Left ventricle myocardium inferior (tissue), 1 donor: ENCODE data around the gene TOP3A. TPM values are rescaled to one million over a fixed set of nuclear protein-coding genes. Genes with fewer than 3 reads are reported as not detected.

Source experiments
- DNase-seq: peaks from one replicate; pipeline ENCODE4 v3.0.0-alpha.2; 2020
- H3K27ac ChIP-seq: fragments of 200-600 bp; replicated peaks from 2 replicates; pipeline ENCODE4 v1.8.0; 2021
- H3K27me3 ChIP-seq: fragments of 200-600 bp; 2 replicates; pipeline ENCODE4 v1.8.0; 2021; ENCODE audit warnings: low read depth
- H3K36me3 ChIP-seq: fragments of 200-600 bp; 2 replicates; pipeline ENCODE4 v1.8.0; 2021
- H3K4me1 ChIP-seq: fragments of 200-600 bp; 2 replicates; pipeline ENCODE4 v1.8.0; 2021
- H3K4me3 ChIP-seq: fragments of 200-600 bp; 2 replicates; pipeline ENCODE4 v1.8.0; 2021; ENCODE audit warnings: mild to moderate bottlenecking, moderate library complexity
- H3K9me3 ChIP-seq: fragments of 200-600 bp; replicated peaks from 2 replicates; pipeline ENCODE4 v1.8.0; 2021
- intact Hi-C: fragments of 100-400 bp; cut with micrococcal nuclease; formaldehyde crosslinking; loops from one replicate; pipeline ENCODE4 v1.11.0; 2022
- total RNA-seq: library from RNA; stranded (reverse); fragmentation: NEBNext Ultra II Directional; extraction: Animal tissue kit (Norgen Biotek cat#: 25700); gene quantifications from one replicate; pipeline ENCODE4 v1.2.1, GENCODE V29; 2021
- TF ChIP-seq, protein P1 (sequence below): fragments of 200-600 bp; IDR thresholded peaks from 2 replicates; pipeline ENCODE4 v1.8.0; 2021; ENCODE audit warnings: antibody characterized with exemption, mild to moderate bottlenecking, borderline replicate concordance
- donor health status: DM: no; HTN: yes; CAD: no; lungs with severe emphysema.

Gene TOP3A
- total RNA-seq, 1 donor from 2014 or later, result 10.4 TPM

DNA sequence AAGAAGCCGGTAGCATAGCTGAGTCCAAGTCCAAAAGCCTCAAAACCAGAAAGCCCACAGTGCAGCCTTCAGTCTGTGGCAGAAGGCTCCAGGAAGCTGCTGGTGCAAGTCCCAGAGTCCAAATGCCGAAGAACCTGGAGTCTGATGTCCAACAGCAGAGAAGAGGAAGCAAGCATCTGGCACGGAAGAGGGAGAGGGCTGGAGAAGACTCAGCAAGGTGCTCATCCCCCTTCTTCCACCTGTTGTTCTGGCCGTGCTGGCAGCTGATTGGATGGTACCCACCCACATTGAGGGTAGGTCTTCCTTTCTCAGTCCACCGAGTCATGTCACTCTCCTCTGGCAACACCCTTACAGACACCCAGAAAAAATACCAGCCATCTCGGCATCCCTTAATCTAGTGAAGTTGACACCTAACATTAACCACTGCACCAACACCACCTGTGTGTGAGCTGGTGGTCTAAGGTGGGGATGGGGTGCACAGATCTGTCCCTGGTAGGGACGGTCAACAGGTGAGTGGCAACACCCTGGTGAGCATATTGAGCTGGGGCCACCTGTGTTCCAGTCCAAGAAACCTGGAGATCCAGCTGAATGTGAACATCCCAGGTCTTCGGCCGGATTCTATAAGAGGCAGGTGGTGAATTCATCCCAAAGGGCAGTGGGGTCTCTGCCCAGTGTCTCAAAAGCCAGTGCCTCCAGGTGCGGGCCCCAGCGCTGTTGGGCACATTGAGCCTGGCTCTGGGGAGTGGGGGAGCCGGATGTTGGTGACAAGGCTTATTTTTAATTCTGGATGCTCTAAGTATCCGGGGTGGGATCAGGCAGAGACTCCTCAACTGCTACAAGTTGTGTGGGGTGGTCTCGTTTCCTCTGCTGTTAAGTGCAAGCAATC lies 44.5 kb downstream of the TOP3A start:
- intact Hi-C loops, result no loop called here
- Histone ChIP-seq H3K9me3 (no peaks in the 10 kb centered on the region), H3K27ac (no peak overlapping the region), H3K4me1 (peaks cover 5% of the 10 kb centered on the region), H3K4me3 (no peak overlapping the region), H3K36me3 (peaks cover 20% of the 10 kb centered on the region), H3K27me3 (no peaks in the 10 kb centered on the region)
- no peak for DNase-seq
- TF ChIP-seq, protein P1, sequence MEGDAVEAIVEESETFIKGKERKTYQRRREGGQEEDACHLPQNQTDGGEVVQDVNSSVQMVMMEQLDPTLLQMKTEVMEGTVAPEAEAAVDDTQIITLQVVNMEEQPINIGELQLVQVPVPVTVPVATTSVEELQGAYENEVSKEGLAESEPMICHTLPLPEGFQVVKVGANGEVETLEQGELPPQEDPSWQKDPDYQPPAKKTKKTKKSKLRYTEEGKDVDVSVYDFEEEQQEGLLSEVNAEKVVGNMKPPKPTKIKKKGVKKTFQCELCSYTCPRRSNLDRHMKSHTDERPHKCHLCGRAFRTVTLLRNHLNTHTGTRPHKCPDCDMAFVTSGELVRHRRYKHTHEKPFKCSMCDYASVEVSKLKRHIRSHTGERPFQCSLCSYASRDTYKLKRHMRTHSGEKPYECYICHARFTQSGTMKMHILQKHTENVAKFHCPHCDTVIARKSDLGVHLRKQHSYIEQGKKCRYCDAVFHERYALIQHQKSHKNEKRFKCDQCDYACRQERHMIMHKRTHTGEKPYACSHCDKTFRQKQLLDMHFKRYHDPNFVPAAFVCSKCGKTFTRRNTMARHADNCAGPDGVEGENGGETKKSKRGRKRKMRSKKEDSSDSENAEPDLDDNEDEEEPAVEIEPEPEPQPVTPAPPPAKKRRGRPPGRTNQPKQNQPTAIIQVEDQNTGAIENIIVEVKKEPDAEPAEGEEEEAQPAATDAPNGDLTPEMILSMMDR, result no peak

DNA sequence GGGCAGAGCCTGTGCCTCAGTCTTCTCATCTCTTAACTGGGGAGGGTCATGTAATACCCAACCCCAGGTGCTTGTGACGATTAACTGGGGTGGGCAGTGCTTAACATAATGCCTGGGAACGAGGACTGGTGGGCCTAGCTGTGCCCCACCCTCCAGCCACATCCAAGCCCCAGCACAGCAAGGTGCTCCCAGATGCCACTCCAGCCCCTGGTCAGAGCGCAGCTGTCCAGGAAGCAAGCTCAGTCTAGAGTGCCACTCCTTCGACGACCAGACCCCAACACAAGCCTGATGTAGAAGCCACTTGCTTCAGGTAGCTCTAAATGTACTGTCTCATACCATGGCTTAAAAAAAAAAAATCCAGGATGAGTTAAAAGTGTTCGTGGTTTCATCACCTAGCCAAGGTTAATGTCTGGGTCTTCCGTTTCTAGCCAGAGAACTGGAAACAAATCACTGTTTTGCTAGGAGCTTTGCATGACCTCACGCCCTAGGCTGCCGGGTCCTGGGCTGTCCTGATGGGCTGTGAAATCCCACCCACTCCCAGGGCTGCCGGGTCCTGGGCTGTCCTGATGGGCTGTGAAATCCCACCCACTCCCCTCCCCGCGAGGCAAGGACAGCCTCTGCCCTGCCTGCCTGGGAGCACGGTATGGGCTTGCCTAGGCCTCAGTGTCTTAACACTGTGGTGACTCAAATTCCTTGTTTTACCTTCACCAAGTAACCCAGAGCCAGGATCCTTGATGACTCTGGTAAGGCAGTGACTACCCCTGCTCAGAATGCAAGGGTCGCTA lies 46.7 kb downstream of the TOP3A start:
- Histone ChIP-seq H3K27me3 (no peaks in the 10 kb centered on the region), H3K9me3 (no peaks in the 10 kb centered on the region), H3K27ac (no peak overlapping the region), H3K36me3 (peaks cover 25% of the 10 kb centered on the region), H3K4me1 (peaks cover 10% of the 10 kb centered on the region), H3K4me3 (no peak overlapping the region)
- intact Hi-C loops, result no loop called here
- TF ChIP-seq, protein P1, result no peak
- no peak for DNase-seq

DNA sequence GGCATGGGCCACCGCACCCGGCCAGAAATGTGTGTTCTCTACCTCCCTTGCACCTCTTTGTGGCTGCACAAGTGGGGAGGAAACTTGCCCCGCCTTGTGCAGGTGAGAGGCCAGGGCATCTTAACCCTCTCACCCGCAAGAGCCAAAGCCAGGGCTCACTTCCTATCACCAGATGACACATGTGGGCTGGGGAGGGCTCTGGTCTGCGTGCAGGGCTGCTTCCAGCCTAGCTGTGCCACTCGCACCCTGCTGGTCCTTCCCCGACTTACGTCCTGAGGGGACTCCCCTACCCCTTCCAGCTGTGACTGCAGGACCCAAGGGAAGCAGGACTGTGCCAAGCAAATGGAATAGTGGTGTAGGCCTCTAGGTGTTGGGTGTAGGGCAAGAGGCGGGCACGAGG lies 47.4 kb downstream of the TOP3A start:
- H3K27ac ChIP-seq, result no peak overlapping the region
- peaks cover 28% of the 10 kb centered on the region for H3K36me3 ChIP-seq
- DNase-seq, result no peak
- intact Hi-C loops, result no loop called here
- no peaks in the 10 kb centered on the region for H3K27me3 ChIP-seq
- no peak overlapping the region for H3K4me3 ChIP-seq
- TF ChIP-seq, protein P1, result no peak
- no peaks in the 10 kb centered on the region for H3K9me3 ChIP-seq
- H3K4me1 ChIP-seq, result peaks cover 18% of the 10 kb centered on the region

DNA sequence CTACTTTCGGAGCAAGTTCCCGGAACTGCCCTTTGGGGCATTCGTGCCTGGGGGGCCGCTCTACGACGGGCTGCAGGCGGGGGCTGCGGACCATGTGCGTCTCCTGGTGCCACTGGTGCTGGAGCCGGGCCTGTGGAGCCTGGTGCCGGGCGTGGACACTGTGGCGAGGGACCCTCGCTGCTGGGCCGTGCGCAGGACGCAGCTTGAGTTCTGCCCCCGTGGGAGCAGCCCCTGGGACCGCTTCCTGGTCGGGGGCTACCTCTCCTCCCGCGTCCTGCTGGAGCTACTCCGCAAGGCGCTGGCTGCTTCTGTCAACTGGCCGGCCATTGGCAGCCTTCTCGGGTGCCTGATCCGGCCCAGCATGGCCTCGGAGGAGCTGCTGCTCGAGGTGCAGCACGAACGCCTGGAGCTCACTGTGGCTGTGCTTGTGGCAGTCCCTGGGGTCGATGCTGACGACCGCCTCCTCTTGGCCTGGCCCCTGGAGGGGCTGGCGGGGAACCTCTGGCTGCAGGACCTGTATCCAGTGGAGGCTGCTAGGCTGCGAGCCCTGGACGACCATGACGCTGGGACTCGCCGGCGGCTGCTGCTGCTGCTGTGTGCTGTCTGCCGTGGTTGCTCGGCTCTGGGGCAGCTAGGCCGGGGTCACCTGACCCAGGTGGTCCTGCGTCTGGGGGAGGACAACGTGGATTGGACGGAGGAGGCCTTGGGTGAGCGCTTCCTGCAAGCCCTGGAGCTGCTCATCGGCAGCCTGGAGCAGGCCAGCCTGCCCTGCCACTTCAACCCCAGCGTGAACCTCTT lies 50.7 kb downstream of the TOP3A start:
- intact Hi-C loops, result no loop called here
- no peak overlapping the region for H3K27ac ChIP-seq
- TF ChIP-seq, protein P1, result no peak

DNA sequence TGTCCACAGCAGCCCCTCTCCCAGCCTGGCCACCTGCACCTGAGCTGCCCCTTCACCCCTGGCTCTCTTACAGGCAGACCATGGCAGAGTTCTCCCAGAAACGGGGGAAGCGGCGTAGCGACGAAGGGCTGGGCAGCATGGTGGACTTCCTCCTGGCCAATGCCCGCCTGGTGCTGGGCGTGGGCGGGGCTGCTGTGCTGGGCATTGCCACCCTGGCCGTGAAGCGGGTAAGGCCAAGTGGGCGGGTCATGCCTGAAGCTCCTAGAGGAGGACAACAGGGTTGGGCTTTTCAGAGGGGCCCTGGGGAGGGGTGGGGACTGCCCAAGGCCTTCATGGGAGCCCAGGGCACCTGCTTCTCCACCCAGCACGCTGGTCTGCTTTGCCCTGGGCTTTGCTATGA lies 52.2 kb downstream of the TOP3A start:
- Histone ChIP-seq H3K9me3 (no peaks in the 10 kb centered on the region), H3K27me3 (no peaks in the 10 kb centered on the region), H3K4me3 (peak overlapping the region; percentile 93), H3K36me3 (peaks cover 28% of the 10 kb centered on the region), H3K27ac (peak overlapping the region; percentile 100), H3K4me1 (peaks cover 60% of the 10 kb centered on the region)
- DNase-seq, result peak; percentile 58
- TF ChIP-seq, protein P1, result no peak
- intact Hi-C loops, result no loop called here

More for the DNA sequence above, 50.7 kb downstream of the TOP3A start:
- no peaks in the 10 kb centered on the region for H3K27me3 ChIP-seq
- H3K9me3 ChIP-seq, result no peaks in the 10 kb centered on the region
- H3K36me3 ChIP-seq, result peaks cover 28% of the 10 kb centered on the region
- no peak for DNase-seq
- peaks cover 46% of the 10 kb centered on the region for H3K4me1 ChIP-seq
- no peak overlapping the region for H3K4me3 ChIP-seq
